ENCODE measurements around the gene KRT76. TPM values are rescaled to one million over a fixed set of nuclear protein-coding genes. Genes with fewer than 3 reads are reported as not detected.
A peak's percentile ranks its signal among the peaks of the same experiment; 100 is the strongest.

KRT76 gene
- total and polyA plus RNA-seq, 2 experiments from 2014 or later, result not detected

DNA sequence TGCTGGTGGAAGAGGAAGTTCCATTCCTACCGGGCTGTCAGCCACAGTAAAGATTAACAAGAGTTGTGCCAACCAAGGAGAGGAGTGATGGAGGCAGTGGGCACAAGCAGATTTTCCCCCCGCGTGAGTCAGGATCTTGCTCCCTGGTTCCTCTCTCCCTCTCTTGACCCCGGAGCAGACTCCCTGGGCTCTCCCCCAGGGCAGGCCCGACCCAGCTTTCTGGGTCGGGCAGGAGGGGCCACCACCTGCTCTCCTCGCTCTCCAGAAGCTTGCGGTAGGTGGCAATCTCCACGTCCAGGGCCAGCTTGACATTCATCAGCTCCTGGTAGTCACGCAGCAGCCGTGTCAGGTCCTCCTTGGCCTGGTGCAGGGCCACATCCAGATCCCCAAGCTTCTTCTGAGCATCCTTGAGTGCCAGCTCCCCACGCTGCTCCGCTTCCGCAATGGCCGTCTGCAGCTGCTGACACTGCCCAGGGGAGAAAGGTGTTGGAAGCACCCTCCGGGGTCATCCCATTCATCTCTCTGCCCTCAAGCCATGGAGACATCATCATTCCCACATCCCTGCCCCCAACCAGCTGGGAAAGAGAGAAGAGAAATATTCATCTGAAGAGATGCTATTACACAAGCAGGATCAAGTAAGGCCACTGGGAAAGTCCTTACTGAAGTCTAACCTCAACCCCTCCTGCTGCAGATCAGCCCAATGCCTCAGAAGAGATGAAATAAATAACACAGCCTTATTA, 45.8 kb upstream of the KRT76 start:
- 0 out of 2 replicates have a peak, but pooled peaks cover 1% of the 10 kb centered on the region for H3F3A ChIP-seq (ENCODE audit: insufficient read depth)
- no peaks in the 10 kb centered on the region for H3K9me3 ChIP-seq (ENCODE audit: low read depth)
- H3K9ac ChIP-seq, result no peak overlapping the region
- H2AFZ ChIP-seq, result no peak overlapping the region
- WGBS, 2 experiments (ENCODE audit: low coverage in 1 of 2, low lambda C conversion rate in 2 of 2, missing lambda C conversion rate in 2 of 2), result 64 to 67% methylated on average over 16 of the region's 16 CpGs
- H3K4me1 ChIP-seq (ENCODE audit: insufficient read depth), result peaks cover 9% of the 10 kb centered on the region; the same call in 1 of the 2 replicates
- H3K27me3 ChIP-seq (replicated peaks; ENCODE audit: insufficient read depth), result peaks cover 20% of the 10 kb centered on the region
- H3K9me2 ChIP-seq (ENCODE audit: insufficient read depth), result no peaks in the 10 kb centered on the region; the same call in 1 of the 2 replicates
- in situ Hi-C loops (cut with MboI), result no loop called here
- H3K27ac ChIP-seq, result no peak overlapping the region
- H3K4me3 ChIP-seq, result no peak overlapping the region
- no peak overlapping the region for H3K4me2 ChIP-seq (ENCODE audit: unreplicated experiment)
- no peaks in the 10 kb centered on the region for H3K79me2 ChIP-seq (ENCODE audit: insufficient read depth)
- TF ChIP-seq EZH2 (IDR thresholded peaks at IDR 0.05; ENCODE audit: insufficient read depth, poor library complexity, severe bottlenecking) (no peak), EZH2phosphoT487 (IDR thresholded peaks at IDR 0.05; ENCODE audit: insufficient read depth, low read depth) (no peak)
- no peaks in the 10 kb centered on the region for H3K36me3 ChIP-seq (ENCODE audit: low read depth)
- DNase-seq, result no peak
- no peaks in the 10 kb centered on the region for H4K20me1 ChIP-seq (ENCODE audit: insufficient read depth)

GRCh38 chr12:52821826-52822660, 44.9 kb upstream of the KRT76 start:
- Histone ChIP-seq H3K27me3 (replicated peaks; ENCODE audit: insufficient read depth) (peaks cover 29% of the 10 kb centered on the region), H3K4me2 (ENCODE audit: unreplicated experiment) (no peak overlapping the region), H3K9me2 (ENCODE audit: insufficient read depth) (no peaks in the 10 kb centered on the region), H3K4me3 (no peak overlapping the region), H3K4me1 (ENCODE audit: insufficient read depth) (peaks cover 9% of the 10 kb centered on the region; the same call in 1 of the 2 replicates), H4K20me1 (ENCODE audit: insufficient read depth) (no peaks in the 10 kb centered on the region), H3K27ac (no peak overlapping the region), H3K36me3 (ENCODE audit: low read depth) (no peaks in the 10 kb centered on the region), H3F3A (ENCODE audit: insufficient read depth) (no peaks in the 10 kb centered on the region), H3K9ac (no peak overlapping the region), H2AFZ (no peak overlapping the region), H3K9me3 (ENCODE audit: low read depth) (no peaks in the 10 kb centered on the region), H3K79me2 (ENCODE audit: insufficient read depth) (no peaks in the 10 kb centered on the region)
- DNase-seq, result peak; percentile 42
- TF ChIP-seq EZH2phosphoT487 (IDR thresholded peaks at IDR 0.05; ENCODE audit: insufficient read depth, low read depth) (no peak), EZH2 (IDR thresholded peaks at IDR 0.05; ENCODE audit: insufficient read depth, poor library complexity, severe bottlenecking) (no peak)
- WGBS, 2 experiments (ENCODE audit: low coverage in 1 of 2, low lambda C conversion rate in 2 of 2, missing lambda C conversion rate in 2 of 2), result 79 to 81% methylated on average over 10 of the region's 10 CpGs
- in situ Hi-C loops (cut with MboI), result no loop called here

DNA sequence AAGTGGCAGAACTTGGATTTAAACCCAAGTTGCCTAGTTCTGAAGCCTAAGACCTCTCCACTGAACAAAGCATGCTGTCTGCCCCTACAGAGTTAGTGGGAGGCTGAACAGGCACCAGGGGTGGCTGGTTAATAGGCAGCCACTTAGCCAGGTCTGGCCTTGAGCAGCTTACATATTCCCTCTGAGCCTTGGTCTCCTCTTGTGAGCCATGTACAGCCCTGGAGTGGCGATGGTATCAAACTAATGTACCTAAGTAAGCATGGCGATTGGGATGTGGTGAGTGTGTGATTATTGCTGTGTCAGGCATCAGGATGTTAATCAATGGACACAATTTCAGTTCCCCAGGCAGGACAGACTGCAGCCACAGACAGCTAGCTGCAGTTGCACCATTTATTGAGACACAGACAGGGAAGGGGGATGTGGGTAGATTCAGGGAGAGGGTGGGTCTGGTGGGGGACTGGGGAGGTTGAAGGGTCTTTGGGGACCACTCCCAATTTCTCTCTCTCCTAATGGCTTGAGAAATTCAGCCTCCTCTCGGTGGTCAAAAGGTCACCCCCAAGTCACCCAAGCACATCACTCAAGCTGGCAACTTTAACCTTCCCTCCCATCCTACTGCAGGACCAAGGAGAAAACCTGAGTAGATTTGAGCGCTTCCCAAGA, 44.1 kb upstream of the KRT76 start:
- Histone ChIP-seq H3K4me2 (ENCODE audit: unreplicated experiment) (no peak overlapping the region), H3K79me2 (ENCODE audit: insufficient read depth) (no peaks in the 10 kb centered on the region), H3K27me3 (replicated peaks; ENCODE audit: insufficient read depth) (peaks cover 33% of the 10 kb centered on the region), H3K9ac (no peak overlapping the region), H3K27ac (no peak overlapping the region), H3K4me3 (no peak overlapping the region), H3K9me3 (ENCODE audit: low read depth) (no peaks in the 10 kb centered on the region), H3F3A (ENCODE audit: insufficient read depth) (no peaks in the 10 kb centered on the region), H4K20me1 (ENCODE audit: insufficient read depth) (no peaks in the 10 kb centered on the region), H3K36me3 (ENCODE audit: low read depth) (no peaks in the 10 kb centered on the region), H3K9me2 (ENCODE audit: insufficient read depth) (no peaks in the 10 kb centered on the region), H3K4me1 (ENCODE audit: insufficient read depth) (peaks cover 9% of the 10 kb centered on the region; the same call in 1 of the 2 replicates), H2AFZ (no peak overlapping the region)
- in situ Hi-C loops (cut with MboI), result no loop called here
- TF ChIP-seq EZH2 (IDR thresholded peaks at IDR 0.05; ENCODE audit: insufficient read depth, poor library complexity, severe bottlenecking), result no peak
- TF ChIP-seq EZH2phosphoT487 (IDR thresholded peaks at IDR 0.05; ENCODE audit: insufficient read depth, low read depth), result no peak
- DNase-seq, result no peak
- 77 to 86% methylated on average over 4 of the region's 4 CpGs for WGBS, 2 experiments (ENCODE audit: low coverage in 1 of 2, low lambda C conversion rate in 2 of 2, missing lambda C conversion rate in 2 of 2)

DNA sequence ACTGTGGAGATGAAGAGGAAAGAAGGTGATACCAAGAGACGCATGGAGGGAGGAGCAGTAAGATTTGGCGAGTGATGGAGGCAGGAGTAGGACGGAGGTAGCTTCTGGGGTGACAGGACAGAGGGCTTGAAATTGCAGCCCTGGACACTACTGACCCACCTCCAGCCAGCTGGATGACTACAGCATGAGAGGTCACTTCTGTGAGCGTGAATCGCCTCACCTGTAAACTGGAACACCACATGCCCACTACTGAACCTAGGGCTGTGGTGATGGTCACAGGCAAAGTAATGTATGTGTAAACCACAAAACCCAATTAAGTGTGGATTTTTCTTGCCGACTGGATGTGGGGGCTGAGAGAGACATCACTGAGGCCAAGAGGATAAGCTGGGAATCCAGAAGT, 43.4 kb upstream of the KRT76 start:
- Histone ChIP-seq H3K4me1 (ENCODE audit: insufficient read depth) (peaks cover 9% of the 10 kb centered on the region; the same call in 1 of the 2 replicates), H3K4me2 (ENCODE audit: unreplicated experiment) (no peak overlapping the region), H3K27me3 (replicated peaks; ENCODE audit: insufficient read depth) (peaks cover 33% of the 10 kb centered on the region), H3K9me3 (ENCODE audit: low read depth) (no peaks in the 10 kb centered on the region), H3K9me2 (ENCODE audit: insufficient read depth) (no peaks in the 10 kb centered on the region), H3K4me3 (no peak overlapping the region), H3K9ac (no peak overlapping the region), H4K20me1 (ENCODE audit: insufficient read depth) (no peaks in the 10 kb centered on the region), H3K79me2 (ENCODE audit: insufficient read depth) (no peaks in the 10 kb centered on the region), H2AFZ (no peak overlapping the region), H3K27ac (no peak overlapping the region), H3K36me3 (ENCODE audit: low read depth) (no peaks in the 10 kb centered on the region), H3F3A (ENCODE audit: insufficient read depth) (no peaks in the 10 kb centered on the region)
- TF ChIP-seq EZH2 (IDR thresholded peaks at IDR 0.05; ENCODE audit: insufficient read depth, poor library complexity, severe bottlenecking), result no peak
- no peak for TF ChIP-seq EZH2phosphoT487 (IDR thresholded peaks at IDR 0.05; ENCODE audit: insufficient read depth, low read depth)
- WGBS, 2 experiments (ENCODE audit: low coverage in 1 of 2, low lambda C conversion rate in 2 of 2, missing lambda C conversion rate in 2 of 2), result 83 to 90% methylated on average over 6 of the region's 6 CpGs
- no peak for DNase-seq
- in situ Hi-C loops (cut with MboI), result no loop called here

All from GM23248 (cell line).